Uterus (tissue), 2 donors: ENCODE results near the gene UVRAG.

Experiments used
- CTCF ChIP-seq, 4 experiments: fragments of 200-600 bp in 2 of 4; fragments of 450-650 bp in 2 of 4; sonication (generic) in 2 of 4; IDR thresholded peaks; one replicate each; pipeline ENCODE4 v1.5.1; 2016 to 2019; ENCODE audit warnings: antibody characterized with exemption in 4 of 4, mild to moderate bottlenecking in 2 of 4, moderate library complexity in 1 of 4
- POLR2A ChIP-seq, 2 donors: fragments of 450-650 bp; IDR thresholded peaks; one replicate each; pipeline ENCODE4 v1.6.1; 2016; ENCODE audit warnings: antibody characterized with exemption in 2 of 2, mild to moderate bottlenecking in 1 of 2, moderate library complexity in 1 of 2

DNA sequence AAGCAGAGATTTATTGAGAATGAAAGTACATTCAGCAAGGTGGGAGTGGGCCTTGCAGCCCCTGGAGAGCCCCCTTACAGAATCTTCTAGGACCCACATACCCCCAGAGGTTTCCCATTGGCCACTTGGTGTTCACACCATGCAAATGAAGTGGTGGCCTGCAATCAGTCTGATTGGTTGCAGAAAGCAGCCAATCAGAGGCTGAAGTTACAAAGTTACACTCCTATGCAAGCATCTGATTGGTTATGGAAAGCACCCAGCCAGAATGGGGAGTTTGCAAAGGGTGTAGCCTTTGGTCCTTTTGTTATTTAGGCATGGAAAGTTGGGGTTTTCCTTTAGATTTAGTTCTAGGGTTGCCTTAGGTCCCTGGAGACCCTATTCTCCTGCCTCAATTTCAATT is 34.9 kb downstream of the UVRAG start:
- TF ChIP-seq CTCF (IDR thresholded peaks at IDR 0.05) = no peak
- no peak for TF ChIP-seq POLR2A (IDR thresholded peaks at IDR 0.05)
